Fibroblast of skin of scalp (primary cell): ENCODE data around the gene C7orf33.
"Not testable (repeated sequence)": the region's sequence is repeated elsewhere in the genome, so short reads cannot be mapped to it uniquely, and the experiment has no call there.

Source experiments
- DNase-seq: peaks from one replicate; pipeline ENCODE4 v3.0.0-alpha.2; 2013

Gene C7orf33

DNA sequence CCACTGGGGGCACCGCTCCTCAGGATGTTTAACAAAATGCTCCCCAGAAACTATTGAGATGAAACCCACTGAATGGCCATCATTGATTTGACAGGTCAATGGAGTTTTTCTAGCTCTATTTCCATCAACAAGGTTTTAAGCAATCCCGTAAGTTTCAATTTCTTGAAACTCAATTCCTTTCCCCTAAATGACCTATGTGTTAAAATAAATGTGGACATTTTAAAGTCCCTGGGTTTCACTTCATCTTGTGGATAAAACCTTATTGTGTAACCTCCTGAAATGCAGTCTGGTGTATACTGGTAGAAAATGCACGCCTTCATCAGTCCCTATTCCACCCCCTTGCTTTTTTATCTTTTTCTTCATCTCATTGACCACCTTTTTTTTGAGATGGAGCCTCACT, 8.9 kb upstream of the C7orf33 start:
- DNase-seq = no peak

GRCh38 chr7:148584154-148584827, 6.3 kb upstream of the C7orf33 start:
- DNase-seq = no peak

DNA sequence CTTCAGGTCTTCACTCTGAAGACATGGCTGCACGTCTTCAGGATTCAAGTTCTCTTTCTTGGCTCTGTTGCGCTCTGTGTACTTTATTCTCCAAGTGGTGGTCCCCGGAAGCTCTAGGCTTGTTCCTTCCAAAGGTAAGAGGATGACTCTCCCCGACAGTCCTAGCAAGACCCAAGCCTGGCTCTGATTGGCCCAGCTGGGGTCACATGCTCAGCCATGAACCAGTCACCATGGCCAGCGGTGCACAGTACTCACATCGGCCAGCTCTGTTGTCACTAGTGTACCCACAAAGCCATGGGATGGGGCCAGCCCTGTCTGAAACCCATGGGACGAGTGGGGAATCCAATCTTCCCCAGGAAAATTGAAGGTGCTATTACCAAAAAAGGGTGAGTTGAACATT, 5.2 kb upstream of the C7orf33 start:
- no peak for DNase-seq

DNA sequence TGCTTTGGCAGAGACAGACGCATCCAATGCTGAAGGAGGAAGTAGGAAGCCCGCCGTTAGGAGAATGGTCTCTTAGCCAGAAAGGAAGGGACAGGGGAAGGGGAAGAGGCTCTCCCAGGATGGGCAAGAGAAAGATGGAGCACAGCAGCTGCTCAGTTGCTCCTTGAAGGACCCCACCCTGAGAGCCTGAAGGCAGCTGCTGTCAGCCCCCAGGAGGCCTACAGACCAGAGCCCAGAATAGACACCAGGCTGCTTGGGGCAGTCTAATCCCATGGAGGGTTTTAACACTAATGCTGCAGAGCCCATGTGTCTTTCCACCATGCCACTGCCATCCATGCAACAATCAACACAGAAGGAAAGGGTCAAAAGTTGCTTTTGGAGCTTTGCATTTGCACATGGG, 3.5 kb upstream of the C7orf33 start:
- DNase-seq = no peak

DNA sequence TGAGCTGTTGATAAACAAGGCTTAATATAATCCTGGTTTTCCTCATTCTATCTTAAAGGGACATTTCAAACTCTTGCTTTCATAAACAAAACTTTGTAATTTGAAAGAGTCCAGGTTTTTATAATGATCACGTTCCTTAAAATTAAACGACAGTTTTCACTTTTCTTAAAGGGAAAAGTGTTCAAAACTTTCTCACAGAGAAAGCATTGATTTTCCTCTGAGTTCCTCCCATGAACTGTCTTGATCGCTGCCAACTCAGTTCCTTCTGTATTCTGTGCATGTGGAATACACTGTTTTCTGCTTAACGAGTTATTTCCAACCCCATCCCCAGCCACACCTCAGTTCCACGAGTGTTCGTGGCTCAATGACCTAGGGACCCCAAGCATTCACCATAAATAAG, 2.4 kb upstream of the C7orf33 start:
- DNase-seq = no peak

- DNase-seq = no peak
Measured at GRCh38 chr7:148588670-148589131, 1.9 kb upstream of the C7orf33 start.

GRCh38 chr7:148589640-148590039, 926 bp upstream of the C7orf33 start:
- DNase-seq = no peak

DNA sequence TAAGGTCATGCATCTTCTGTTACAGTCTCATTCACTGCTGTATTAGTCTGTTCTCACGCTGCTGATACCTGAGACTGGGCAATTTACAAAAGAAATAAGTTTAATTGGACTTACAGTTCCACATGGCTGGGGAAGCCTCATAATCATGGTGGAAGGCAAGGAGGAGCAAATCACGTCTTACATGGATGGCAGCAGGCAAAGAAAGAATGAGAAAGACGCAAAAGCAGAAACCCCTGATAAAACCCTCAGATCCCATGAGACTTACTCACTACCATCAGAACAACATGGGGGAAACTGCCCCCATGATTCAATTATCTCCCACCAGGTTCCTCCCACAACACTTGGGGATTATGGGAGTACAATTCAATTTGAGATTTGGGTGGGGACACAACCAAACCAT, 5.8 kb downstream of the C7orf33 start:
- not testable (repeated sequence) for DNase-seq

DNA sequence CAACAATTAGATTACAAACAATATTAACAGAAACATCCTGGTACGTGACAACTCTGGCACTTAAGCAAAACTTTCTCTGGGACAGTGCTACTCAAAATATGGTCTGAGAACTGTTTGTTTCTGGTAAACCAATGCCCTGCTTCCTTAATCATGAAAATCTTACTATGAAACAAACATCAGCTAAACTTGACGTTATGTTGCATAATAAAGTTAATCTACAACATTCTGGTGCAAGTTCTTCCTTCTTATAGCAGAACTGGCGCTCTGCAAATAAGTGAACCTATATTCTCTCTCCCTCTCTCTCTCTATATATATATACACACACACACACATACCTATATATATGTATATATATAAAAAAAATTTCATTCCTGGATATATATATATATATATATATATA, 7.8 kb downstream of the C7orf33 start:
- DNase-seq = no peak

- no peak for DNase-seq
Measured at GRCh38 chr7:148605350-148605749, 14.8 kb downstream of the C7orf33 start.

GRCh38 chr7:148607151-148607661, 16.6 kb downstream of the C7orf33 start:
- DNase-seq = no peak

DNA sequence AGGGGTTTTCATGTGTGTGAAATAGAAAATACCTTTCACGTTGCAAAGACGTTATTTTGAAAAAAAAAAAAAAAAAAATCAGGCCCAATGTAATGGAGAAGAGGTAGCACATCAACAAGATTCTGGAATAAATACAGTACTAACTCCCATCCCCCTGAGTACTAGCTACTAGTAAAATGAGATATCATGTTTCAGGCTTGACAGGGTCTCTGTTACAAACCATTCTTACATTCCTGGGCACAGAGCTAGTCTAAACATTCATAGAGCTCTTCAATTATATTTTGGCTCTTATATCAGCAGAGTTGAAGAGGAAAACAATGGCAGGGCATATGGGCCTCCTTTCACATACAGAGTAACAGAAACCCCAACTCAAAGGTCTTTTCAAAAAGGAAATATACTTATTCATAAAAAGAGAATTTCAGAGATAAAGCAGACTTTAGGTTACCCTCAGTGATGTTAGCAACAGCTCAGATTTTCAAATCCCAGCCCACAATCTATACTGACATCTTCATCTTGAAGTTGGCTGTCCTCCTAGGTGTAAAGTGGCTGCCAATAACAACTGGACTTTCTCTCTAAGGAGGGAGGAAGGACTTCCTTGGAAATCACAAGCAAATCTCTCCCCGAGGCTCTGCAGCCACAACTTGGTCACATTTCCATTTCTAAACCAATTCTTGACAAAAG, 18.6 kb downstream of the C7orf33 start:
- peak; percentile 33 for DNase-seq

DNA sequence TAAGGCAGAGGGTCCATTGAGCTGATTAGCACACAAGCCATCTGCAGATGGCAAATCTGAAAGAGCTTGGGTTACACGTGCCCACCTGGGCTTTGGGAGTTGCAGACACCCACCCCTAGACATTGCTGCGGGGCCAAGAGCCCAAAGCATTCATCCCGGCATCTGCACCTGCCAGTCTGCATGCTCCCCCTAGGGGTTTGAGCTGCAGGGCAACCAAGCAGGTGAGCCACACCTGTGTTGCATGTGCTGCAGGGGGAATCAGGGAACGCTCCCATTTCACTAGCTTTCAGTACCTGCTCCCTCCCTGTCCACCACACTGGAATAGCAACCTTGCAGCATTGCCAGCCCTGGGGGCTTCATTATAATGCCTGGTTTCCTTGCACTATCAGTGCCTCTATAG, 21.1 kb downstream of the C7orf33 start:
- DNase-seq = no peak

- DNase-seq = no peak
Measured at GRCh38 chr7:148615085-148615730, 24.6 kb downstream of the C7orf33 start.

GRCh38 chr7:148620749-148621359, 30.3 kb downstream of the C7orf33 start:
- no peak for DNase-seq

GRCh38 chr7:148621563-148621962, 31.0 kb downstream of the C7orf33 start:
- DNase-seq = no peak

DNA sequence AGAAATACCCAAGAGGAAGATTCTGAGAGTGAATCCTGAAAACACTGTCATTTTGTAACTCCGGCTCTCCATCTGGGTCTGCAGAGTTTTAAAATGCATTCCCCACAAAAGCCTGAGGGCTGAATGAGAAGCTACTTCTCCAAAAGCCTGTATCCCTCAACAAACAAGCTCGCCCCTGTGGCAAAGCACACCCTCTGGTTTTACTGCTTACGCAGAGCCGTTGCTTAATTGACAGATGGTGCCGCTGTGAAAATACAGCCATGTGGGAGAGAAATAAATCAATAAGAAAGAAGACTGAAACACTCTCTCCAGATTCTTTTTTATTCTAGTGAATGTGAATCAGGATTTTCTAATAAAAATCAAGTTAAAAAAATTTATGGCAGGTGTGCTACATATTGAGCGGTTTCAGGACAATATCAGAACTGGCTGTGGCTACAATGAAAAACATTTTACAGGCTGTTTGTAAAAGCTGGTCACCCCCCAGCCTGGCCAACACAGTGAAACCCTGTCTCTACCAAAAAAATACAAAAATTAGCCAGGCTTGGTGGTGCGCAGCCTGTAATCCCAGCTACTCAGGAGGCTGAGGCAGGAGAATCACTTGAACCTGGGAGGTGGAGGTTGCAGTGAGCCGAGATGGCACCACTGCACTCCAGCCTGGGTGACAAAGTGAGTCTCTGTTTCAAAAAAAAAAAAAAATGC, 32.5 kb downstream of the C7orf33 start:
- DNase-seq = no peak

- DNase-seq = peak; percentile 51
Measured at GRCh38 chr7:148623586-148624282, 33.2 kb downstream of the C7orf33 start.

DNA sequence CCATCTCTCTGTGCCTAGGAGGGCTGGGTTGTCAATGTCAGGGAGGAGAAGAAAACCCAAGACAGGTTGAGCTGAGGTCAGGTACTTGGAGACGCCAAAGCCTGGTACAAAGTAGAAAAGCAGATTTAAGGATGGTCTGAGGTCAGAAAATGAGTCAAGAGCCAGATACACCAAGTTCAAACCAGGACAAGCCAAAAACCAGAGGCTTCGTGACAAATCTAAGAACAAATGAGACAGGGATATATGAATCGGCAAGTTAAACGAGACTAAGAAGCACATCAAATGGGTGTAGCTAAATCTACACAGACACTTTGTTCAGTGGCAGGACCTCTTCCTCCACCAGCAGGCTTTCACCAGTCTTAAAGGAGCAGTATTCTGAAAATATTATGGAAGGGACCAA, 34.2 kb downstream of the C7orf33 start:
- no peak for DNase-seq

GRCh38 chr7:148625342-148625741, 34.8 kb downstream of the C7orf33 start:
- DNase-seq = no peak

DNA sequence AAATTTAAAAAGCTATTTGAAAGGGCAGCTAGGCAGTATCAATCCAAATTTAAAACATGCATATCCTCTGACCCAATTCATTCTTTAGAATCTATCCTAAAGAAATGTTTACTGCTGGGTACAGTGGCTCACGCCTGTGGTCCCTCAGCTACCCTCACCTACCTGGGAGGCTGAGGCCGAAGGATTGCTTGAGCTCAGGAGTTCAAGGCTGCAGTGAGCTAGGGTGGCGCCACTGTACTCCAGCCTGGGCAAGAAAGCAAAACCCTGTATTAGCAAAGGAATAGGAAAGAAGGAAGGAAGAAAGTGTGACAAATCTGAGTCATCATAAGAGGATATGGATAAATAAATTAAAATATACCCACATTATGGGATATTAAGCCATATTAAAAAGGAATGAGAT, 36.3 kb downstream of the C7orf33 start:
- DNase-seq = no peak

DNA sequence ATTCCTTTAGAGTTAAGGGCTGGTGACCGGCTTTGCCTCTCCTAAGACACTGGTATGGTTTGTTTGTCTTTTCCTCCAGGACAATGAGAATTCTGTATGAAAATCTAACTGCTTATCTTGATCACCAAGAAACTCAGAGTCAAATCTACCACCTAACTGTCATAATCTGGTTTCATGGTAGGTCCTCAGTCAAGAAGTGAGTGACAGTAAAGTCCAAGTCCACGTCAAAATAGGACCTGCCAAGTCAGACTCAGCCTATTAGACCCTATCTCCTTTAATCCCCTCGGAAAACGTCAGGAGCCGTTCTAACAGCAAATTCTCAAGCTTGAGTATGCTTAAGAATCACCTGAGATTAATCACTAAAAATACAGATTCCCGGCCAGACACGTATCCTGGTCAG, 37.4 kb downstream of the C7orf33 start:
- DNase-seq = no peak
